Transverse colon (tissue), 3 donors: Measurements from ENCODE around the gene UBE2L5.

Source experiments
- POLR2A ChIP-seq: fragments of 450-650 bp; IDR thresholded peaks from one replicate; pipeline ENCODE4 v1.6.1; 2016; ENCODE audit warnings: antibody characterized with exemption, mild to moderate bottlenecking, moderate library complexity
- TF ChIP-seq, protein P1 (sequence below), 5 experiments: fragments of 200-600 bp in 3 of 5; fragments of 450-650 bp in 2 of 5; sonication (generic) in 3 of 5; IDR thresholded peaks; 1 replicate in 2 of 5; 2 replicates in 3 of 5; pipeline ENCODE4 v1.5.1; 2016 to 2017; ENCODE audit warnings: antibody characterized with exemption in 5 of 5, inconsistent platforms in 3 of 5, mild to moderate bottlenecking in 2 of 5, moderate library complexity in 1 of 5

DNA sequence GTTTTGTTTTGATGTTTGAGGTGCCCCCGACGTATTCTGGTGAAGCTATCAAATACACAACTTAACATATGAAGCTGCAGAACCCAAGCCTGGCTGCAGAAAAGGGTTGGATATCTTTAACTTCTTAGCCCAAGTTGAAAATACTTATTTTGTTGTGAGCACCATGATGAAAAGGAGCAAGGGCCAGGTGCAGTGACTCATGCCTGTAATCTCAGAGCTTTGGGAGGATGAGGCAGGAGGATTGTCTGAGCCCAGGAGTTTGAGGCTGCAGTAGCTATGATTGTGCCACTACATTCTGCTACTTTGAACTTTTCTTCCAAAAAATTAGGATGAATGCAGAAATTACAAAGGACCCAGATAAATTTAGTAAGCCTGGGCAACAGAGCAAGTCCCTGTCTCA, 44.1 kb upstream of the UBE2L5 start:
- TF ChIP-seq, protein P1, sequence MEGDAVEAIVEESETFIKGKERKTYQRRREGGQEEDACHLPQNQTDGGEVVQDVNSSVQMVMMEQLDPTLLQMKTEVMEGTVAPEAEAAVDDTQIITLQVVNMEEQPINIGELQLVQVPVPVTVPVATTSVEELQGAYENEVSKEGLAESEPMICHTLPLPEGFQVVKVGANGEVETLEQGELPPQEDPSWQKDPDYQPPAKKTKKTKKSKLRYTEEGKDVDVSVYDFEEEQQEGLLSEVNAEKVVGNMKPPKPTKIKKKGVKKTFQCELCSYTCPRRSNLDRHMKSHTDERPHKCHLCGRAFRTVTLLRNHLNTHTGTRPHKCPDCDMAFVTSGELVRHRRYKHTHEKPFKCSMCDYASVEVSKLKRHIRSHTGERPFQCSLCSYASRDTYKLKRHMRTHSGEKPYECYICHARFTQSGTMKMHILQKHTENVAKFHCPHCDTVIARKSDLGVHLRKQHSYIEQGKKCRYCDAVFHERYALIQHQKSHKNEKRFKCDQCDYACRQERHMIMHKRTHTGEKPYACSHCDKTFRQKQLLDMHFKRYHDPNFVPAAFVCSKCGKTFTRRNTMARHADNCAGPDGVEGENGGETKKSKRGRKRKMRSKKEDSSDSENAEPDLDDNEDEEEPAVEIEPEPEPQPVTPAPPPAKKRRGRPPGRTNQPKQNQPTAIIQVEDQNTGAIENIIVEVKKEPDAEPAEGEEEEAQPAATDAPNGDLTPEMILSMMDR (IDR thresholded peaks at IDR 0.05) = no peak
- no peak for TF ChIP-seq POLR2A
